Measurements from ENCODE around the gene TRPC4AP.

- TF ChIP-seq CTCF (conservative IDR thresholded peaks at IDR 0.05; ENCODE audit: low read length) (no peak), EZH2phosphoT487 (IDR thresholded peaks at IDR 0.05; ENCODE audit: borderline replicate concordance) (no peak)
Observed at GRCh38 chr20:34988191-34988540, 104.4 kb downstream of the TRPC4AP start.

All from Loucy (cell line).